ENCODE measurements around the gene KLK10. TPM values are rescaled to one million over a fixed set of nuclear protein-coding genes. Genes with fewer than 3 reads are reported as not detected.
A peak's percentile ranks its signal among the peaks of the same experiment; 100 is the strongest.

The KLK10 gene
- total RNA-seq, 1 donor from 2014 or later, result 42.8 TPM

GRCh38 chr19:51025809-51026553 lies 6.5 kb upstream of the KLK10 start:
- DNase-seq (ENCODE audit: low spot score), result peak; percentile 35

- DNase-seq (ENCODE audit: low spot score), result no peak
These were observed 5.9 kb upstream of the KLK10 start for GRCh38 chr19:51025401-51025800.

DNA sequence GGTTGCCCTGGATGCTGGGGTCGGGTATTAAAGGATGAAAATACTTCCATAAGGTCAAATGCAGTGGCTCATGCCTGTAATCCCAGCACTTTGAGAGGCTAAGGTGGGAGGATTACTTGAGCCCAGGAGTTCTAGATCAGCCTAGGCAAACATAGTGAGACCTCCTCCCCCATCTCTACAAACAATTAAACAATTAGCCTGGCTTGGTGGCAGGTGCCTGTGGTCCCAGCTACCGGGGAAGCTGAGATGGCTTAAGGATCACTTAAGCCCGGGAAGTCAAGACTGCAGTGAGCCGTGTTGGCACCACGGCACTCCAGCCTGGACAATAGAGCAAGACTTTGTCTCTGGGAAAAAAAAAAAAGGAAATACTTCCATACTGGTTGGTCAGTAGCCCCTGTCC lies 5.4 kb upstream of the KLK10 start:
- DNase-seq (ENCODE audit: low spot score), result no peak

GRCh38 chr19:51023946-51024345 lies 4.4 kb upstream of the KLK10 start:
- DNase-seq (ENCODE audit: low spot score), result no peak

DNA sequence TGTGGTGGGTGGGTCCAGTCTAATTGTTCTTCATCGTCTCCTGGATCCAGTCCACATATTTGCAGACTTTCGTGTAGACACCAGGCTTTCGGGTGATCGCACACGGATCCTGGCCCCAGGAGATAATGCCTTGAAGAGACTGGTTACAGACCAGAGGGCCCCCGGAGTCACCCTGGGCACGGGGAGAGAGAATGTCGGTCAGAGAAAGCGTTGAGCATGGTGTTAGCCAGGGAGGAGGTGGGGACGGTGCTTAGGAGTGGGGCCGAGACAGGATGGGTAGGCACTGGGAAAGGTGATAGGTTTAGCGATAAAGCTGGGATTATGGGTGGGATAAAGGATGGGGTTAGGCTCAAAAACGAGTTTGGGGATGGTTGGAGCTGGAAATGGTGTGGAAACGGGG lies 3.0 kb upstream of the KLK10 start:
- DNase-seq (ENCODE audit: low spot score), result no peak

DNA sequence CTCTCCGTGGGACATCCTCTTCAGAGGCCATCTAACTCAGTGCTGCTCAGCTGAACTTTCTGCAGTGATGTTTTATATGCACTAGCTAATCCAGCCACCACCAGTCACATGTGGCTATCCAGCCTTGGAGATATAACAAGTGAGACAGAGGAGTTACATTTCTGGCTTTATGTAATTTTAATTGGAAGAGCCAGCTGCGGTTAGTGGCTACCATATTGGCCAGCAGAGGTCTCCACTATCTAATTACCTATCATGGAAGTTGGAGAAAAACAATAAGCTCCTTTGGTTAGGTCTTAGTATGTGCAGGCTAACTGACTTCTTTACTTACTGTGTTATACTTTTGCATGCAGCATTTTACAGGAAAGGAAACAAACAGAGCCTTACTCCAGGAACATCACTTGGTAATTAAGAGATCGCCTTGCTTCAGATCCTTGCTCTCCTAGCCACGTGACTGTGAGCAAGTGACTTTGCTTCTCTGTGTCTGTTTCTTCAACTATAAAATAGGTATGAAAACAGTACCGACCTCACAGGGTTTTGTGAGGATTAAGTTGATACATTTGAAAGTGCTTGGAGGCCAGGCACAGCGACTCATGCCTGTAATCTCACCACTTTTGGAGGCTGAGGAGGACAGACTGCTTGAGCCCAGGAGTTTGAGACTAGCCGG lies 1.6 kb upstream of the KLK10 start:
- DNase-seq (ENCODE audit: low spot score), result peak; percentile 38

DNA sequence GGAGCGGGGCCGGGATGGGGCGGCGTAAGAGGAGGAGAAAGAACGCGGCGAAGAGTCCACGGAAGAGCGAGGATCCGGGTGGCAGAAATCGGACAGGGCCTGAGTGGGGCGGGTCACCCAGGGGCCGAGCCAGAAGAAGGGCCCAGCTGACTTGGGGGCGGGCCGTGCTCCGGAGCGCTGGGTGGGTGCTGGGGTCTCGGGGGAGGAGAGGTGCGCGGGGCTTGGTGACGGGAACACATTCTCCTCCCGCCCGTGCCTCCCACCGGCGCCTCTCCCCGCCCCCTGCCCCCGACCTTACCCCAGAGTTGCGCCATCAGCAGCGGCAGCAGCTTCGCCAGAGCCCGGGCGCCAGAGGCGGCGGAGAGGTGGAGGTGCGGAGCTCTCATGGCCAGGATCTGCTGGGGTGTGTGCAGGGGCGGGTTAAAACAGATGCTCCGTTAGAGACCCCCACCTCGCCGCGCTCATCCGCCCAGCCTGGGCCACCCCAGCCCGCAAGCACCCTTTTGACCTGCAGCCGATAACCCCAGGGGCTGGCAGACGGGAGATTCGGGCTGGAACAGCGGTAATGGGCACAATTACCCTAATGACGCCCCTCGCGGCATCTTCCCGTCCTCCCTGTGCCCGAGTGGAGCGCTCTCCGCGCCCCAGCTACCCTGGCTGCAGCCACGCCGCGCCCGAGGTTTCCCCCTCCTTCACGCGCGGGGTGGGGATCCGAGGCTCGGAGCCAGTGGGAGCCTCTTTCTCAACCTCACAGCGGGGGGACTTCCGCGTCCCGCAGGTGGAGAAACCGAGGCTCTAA lies 565 bp downstream of the KLK10 start:
- peak; percentile 20 for DNase-seq (ENCODE audit: low spot score)

DNA sequence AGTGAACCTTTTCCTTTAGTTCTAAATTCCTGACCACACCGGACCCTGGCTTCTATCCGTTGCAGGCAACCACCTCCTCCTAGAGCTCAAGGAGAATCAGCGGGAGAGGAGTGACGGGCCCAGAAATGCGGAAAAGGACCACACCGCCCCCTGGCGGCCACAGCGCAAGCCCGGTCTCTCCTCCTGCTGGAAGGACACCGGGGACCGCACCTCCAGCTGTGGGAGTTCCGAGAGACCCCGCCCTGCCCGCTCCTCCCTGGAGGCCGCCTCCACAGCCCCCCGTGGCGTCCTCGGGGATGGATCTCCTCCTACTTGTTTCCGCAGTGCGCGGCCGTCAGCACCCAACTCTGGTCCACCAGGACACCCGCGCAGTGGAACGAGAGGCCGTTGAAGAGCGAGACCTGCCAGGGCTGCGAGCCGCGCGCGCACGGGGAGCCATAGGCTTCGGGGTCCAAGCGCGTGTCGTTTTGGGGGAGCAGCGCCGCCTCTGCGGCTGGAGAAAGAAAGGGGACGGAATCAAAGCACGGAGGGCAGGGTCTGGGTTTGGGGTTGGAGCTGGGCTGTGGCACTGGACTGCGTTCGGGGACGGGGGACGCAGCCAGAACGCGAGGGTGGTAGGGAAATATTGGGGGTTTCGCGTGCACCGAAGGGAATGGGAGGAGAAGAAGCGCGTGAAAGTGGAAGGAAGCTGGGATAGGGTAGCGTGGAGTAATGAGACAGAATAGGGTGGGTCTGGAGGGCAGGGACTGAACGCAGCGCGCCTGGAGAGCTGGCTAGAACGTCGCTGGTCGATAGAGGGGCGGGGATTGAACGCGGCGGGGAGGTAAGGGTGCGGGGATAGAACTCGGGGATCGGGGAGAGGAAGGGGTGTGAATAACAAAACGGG lies 2.5 kb downstream of the KLK10 start:
- peak; percentile 69 for DNase-seq (ENCODE audit: low spot score)

- no peak for DNase-seq (ENCODE audit: low spot score)
These were observed 3.7 kb downstream of the KLK10 start for GRCh38 chr19:51015691-51016267.

DNA sequence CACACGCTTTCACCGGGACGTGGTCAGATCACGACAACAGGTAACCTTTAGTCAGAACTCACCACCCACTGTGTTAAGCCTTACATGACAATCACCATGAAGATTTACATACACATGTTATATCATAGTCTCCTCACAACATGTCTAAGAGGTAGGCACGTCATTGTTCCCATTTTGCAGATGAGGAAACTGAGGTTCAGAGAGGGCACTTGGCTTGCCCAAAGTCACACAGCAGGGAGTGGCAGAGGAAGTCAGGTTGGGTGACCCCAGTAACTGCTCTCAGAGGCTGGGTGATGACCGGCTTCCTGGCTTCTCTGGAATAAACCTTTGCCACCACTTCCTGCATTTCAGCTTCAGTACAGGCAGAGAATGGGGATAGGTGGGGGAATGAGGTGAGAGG lies 5.3 kb downstream of the KLK10 start:
- no peak for DNase-seq (ENCODE audit: low spot score)

DNA sequence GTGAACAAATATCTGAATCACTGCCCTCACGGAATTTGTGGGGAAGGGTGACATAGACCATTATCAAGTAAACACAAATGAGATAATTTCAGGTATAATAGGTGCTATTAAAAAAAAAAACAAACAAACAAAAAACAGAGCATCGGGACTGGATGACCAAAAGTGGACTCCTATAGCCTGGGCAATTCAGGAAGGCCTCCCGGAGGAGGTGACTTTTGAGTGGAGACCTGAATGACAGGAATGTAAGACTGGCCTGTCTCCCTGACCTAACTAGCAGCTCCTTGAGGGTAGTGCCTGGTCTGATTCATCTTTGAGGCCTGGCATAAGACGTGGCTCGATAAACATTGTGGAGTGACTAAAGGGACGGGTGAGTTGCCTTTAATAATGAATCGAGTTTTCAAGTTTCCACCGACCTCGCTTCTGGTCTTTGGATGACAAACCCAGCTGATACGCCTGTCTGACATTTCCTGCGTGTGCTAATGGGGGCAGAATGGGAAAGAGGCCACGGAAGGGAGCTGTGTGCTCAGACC lies 6.8 kb downstream of the KLK10 start:
- DNase-seq (ENCODE audit: low spot score), result no peak

DNA sequence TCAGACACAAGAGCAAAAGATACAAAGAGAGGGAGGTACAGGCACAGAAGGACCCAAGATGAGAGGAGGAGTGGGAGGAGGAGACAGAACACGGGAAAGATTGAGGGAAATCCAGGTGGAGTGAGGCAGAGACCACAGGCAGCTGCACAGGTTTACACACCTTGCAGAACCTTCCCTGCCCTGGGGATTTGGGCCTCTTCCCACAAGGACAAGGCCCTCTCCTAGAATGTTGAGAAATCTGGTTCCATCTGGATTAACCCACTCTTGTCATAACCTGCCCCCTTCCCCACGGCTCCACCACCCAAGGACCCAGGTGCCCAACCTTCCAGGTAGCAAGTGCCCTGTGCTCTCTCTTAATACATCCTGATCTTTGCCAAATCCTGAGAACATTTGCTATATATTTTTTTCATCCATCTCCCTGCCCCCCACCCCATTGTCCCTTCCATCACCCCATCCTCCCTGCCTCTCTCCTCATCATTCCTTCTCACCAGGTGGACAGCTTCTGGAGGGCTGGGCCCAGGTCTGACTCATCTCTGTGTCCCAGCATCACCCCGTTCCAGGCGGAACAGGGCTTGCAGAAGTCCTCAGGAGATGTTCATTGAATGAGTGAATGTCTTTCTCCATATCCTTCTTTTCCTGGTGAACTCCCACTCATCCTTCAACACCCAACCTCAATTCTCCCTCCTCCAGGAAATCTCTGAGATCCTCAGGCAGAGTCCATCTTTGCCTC lies 9.3 kb downstream of the KLK10 start:
- DNase-seq (ENCODE audit: low spot score), result no peak

GRCh38 chr19:51009061-51009891 lies 10.2 kb downstream of the KLK10 start:
- no peak for DNase-seq (ENCODE audit: low spot score)

- no peak for DNase-seq (ENCODE audit: low spot score)
These were observed 12.0 kb downstream of the KLK10 start for GRCh38 chr19:51007488-51007887.

DNA sequence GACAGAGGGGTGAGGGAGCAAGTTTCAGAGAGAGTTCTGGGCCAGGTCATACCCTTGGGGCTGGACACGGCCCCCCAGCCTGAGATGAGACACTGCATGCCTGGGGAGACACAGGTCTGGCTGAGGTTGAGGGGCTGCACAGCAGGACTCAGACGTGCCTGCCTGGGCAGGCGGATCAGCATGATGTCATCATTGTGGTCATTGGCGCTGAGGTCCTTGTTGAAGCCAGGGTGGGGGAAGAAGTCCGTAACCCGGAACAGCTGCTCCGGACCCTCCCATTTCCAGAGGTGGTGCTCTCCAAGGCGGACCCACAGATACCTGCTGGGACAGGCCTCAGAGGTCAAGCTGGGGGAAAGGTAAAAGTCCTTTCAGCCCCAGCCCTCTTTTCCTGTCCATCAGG lies 13.1 kb downstream of the KLK10 start:
- no peak for DNase-seq (ENCODE audit: low spot score)

DNA sequence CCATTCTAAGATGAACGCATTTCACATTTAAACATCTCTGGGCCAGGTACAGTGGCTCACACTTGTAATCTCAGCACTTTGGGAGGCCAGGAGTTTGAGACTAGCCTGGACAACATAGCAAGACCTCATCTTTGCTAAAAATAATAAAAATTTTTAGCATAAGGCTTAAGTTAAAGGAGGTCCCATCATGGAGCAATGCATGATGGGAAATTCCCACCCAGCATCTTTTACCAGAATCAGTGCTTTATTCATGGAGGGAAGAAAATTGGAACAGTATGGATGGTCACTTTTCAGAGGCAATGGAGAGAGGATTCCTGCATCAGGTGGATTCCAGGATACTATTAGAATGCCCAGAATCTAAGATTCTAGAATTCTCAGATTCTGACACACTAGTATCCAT lies 14.3 kb downstream of the KLK10 start:
- no peak for DNase-seq (ENCODE audit: low spot score)

GRCh38 chr19:51003316-51003715 lies 16.2 kb downstream of the KLK10 start:
- DNase-seq (ENCODE audit: low spot score), result no peak

GRCh38 chr19:51002542-51003311 lies 16.8 kb downstream of the KLK10 start:
- DNase-seq (ENCODE audit: low spot score), result peak; percentile 67

GRCh38 chr19:51002089-51002532 lies 17.4 kb downstream of the KLK10 start:
- no peak for DNase-seq (ENCODE audit: low spot score)

All from mucosa of gallbladder (tissue), 1 donor.